COLO829 (cell line): ENCODE data around the gene LRBA.
A peak's percentile ranks its signal among the peaks of the same experiment; 100 is the strongest.
"Not testable (repeated sequence)": the region's sequence is repeated elsewhere in the genome, so short reads cannot be mapped to it uniquely, and the experiment has no call there.

Experiments used
- DNase-seq: peaks from one replicate; pipeline ENCODE4 v3.0.0; 2012; ENCODE audit warnings: low spot score

Gene LRBA

GRCh38 chr4:150562751-150563150 lies 452.3 kb downstream of the LRBA start:
- DNase-seq: no peak

GRCh38 chr4:150562250-150562649 lies 452.8 kb downstream of the LRBA start:
- DNase-seq: no peak

GRCh38 chr4:150561143-150561737 lies 453.8 kb downstream of the LRBA start:
- no peak for DNase-seq

DNA sequence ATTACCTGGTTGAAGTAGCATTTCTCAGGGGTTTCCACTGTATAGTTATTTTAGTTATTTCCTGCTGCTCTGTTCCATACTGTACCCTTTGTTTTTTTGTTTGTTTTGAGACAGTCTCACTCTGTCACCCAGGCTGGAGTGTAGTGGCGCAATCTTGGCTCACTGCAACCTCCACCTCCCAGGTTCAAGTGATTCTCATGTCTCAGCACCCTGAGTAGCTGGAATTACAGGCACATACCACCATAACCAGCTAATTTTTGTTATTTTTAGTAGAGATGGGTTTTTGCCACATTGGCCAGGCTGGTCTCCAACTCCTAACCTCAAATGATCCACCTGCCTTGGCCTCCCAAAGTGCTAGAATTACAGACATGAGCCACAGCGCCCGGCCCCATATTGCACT lies 457.3 kb downstream of the LRBA start:
- not testable (repeated sequence) for DNase-seq

DNA sequence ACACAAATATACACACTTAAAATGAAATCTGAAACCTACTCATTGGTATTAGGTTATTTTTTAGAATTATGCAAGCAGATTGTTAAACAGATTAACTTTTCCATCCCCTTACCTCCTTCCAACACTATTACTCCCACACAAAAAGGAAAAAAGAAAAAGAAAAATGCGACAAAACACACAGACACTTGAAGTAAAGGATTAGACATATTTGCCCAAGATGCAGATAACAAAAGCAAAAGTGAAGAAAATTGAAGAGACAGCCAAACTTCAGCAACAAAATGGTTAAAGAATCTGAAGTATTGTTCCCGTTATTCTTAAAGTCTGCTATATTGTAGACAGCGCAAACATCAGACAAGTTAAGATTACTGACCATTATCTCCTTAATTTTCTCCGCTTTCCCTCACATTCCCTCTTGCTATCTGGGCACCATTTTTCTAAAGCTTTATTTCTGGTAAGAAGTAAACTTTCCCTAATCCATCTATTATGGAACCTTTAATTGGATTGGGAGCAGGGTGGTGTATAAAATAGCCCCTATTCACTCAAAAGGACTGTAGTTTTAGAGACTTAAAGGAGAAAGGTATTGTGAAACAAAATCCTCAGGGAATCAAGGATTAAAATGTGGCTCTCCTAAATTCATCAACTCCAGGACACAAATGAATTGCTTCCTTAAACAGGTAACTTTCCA lies 467.8 kb downstream of the LRBA start:
- DNase-seq: no peak

GRCh38 chr4:150546286-150546685 lies 468.8 kb downstream of the LRBA start:
- no peak for DNase-seq

DNA sequence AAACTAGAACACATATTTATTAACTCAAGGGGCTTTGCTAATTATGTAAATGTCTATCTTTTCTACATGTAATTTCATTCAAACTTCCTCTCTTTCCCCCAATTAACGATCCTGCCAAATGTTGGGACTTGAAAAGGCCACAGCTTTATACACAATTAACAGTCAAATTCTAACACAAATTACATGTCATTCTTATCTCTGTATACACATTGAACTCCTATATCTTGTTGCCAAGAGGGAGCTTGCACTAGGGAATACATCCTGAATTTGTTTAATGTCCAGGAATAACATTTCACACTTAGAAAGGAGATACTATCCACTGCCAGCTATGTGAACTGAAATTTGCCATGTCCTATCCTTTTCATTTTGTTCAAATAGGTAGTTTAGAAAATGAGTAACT lies 472.0 kb downstream of the LRBA start:
- DNase-seq: no peak

- no peak for DNase-seq
Observed at GRCh38 chr4:150541681-150542080, 473.4 kb downstream of the LRBA start.

GRCh38 chr4:150540959-150541360 lies 474.1 kb downstream of the LRBA start:
- no peak for DNase-seq

DNA sequence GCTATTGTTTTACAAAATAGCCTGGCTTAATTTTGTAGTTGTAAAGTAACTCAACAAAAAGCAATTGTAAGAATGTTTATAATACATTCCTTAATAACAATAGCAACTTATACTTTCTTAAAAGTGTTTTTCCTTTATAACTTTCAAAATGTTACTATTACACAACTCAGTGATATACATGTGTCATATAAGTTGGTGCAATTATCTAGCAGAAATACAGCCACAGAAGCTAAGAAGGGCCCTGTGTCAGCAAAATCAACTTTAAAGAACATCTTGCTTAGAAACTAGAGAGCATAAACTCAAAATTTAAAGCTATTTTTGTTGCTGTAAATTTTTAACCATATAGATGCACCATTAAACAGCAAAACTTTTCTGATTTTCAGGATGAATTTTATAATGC lies 474.5 kb downstream of the LRBA start:
- no peak for DNase-seq

DNA sequence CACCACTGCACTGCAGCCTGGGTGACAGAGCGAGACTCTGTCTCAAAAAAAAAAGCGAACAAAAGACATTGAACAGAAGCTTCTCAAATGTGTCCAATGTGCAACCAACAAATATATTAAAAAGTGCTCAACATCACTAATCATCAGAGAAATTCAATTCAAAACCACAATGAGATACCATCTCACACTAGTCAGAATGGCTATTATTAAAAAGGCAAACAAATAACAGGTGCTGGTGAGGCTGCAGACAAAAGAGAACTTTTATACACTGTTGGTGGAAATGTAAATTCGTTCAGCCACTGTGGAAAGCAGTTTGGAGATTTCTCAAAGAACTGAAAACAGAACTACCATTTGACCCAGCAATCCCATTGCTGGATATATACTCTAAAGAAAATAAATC lies 477.2 kb downstream of the LRBA start:
- DNase-seq: not testable (repeated sequence)

DNA sequence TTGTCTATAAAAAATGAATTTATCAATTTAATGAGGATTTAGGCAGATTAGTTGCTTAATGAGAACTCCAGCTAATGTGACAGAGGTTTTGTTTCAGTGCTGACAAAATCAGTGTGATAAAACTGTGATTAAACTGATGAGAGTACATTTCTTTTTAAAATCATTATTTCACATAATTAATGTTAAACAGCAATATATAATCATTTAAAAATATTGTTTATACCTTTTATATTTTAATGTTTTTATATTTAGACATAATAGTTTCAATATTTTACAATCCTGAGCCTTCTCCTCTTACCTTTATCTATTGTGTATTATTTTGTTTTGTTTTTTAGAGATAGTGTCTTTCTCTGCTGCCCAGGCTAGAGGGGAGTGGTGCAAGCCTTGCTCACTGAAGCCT lies 480.3 kb downstream of the LRBA start:
- no peak for DNase-seq

GRCh38 chr4:150533673-150534072 lies 481.4 kb downstream of the LRBA start:
- DNase-seq: no peak

- DNase-seq: no peak
Observed at GRCh38 chr4:150525321-150525868, 489.7 kb downstream of the LRBA start.

DNA sequence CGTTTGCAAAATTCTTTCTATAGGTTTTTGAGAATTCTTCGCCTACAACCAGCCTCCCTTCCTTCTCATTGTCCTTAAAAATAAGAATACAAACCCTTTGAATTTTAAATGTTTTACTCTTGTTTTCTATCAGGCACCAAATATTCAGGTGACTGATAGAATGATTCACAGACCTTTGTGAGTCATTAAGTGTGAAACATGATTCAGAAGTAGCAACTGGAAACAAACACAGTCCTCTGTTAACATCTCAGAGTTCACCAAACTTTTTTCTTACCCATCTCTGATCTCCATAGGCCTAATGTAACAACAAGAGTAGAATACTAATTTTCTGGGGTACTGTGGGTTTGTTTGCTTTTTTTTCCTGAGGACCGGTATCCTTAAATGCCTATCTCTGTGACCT lies 496.5 kb downstream of the LRBA start:
- peak; percentile 25 for DNase-seq

GRCh38 chr4:150515135-150515534 lies 499.9 kb downstream of the LRBA start:
- DNase-seq: no peak

- no peak for DNase-seq
Observed at GRCh38 chr4:150514709-150515108, 500.4 kb downstream of the LRBA start.

DNA sequence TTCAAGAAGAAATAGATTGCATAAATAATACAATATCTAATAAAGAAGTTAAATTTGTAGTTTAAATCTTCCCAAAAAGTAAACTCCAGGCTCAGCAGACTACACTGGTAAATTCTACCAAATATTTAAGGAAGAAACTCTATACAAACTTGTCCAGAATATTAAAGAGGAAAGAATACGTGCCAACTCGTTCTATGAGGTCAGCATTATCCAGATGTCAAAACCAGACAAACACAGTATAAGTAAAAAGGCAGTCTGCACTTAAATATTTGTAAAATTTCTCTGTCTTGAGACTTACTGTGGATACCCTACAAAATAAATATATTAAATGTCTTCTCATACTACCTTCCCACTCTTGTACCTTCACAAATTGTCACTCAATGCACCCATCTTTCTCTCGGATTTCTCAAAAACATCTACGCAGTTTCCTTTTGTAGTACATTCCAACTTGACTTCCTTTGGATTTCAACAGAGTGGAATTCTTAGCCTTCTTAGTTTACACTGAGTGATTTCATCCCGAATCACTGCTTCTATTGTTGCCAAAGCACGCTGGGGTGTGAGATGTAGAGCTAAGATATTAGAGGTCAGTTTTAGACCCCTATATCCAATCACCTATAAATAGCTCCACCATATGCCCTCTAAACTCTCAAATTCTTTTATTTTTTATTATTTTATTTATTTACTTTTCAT lies 504.8 kb downstream of the LRBA start:
- DNase-seq: no peak

DNA sequence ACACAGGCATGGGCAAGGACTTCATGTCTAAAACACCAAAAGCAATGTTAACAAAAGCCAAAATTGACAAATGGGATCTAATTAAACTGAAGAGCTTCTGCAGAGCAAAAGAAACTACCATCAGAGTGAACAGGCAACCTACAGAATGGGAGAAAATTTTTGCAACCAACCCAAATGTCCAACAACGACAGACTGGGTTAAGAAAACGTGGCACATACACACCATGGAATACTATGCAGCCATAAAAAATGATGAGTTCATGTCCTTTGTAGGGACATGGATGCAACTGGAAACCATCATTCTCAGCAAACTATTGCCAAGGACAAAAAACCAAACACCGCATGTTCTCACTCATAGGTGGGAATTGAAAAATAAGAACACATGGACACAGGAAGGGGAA lies 507.4 kb downstream of the LRBA start:
- not testable (repeated sequence) for DNase-seq

GRCh38 chr4:150501983-150502382 lies 513.1 kb downstream of the LRBA start:
- DNase-seq: no peak

GRCh38 chr4:150501009-150501727 lies 513.9 kb downstream of the LRBA start:
- DNase-seq: no peak

DNA sequence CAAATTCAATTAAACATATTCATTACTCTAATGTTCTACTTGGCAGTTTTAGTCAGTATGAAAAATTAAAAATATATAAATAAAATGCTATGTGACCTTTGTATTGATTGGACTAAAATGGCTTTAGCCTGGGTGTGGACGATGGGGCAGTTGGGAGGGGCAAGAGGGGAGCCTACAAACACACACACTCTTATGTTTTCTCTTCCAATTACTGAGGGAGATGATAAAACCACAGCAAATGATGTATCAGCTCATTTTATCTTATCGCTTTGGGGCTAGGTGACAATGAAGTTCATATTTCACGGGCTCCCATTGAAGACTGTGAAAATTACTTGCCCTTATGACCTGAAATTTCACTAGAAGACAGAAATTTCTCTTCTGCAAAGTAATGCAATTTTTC lies 517.5 kb downstream of the LRBA start:
- DNase-seq: no peak

- DNase-seq: no peak
Observed at GRCh38 chr4:150495550-150495949, 519.5 kb downstream of the LRBA start.
